ENCODE measurements around the gene MAN2B2.

DNA sequence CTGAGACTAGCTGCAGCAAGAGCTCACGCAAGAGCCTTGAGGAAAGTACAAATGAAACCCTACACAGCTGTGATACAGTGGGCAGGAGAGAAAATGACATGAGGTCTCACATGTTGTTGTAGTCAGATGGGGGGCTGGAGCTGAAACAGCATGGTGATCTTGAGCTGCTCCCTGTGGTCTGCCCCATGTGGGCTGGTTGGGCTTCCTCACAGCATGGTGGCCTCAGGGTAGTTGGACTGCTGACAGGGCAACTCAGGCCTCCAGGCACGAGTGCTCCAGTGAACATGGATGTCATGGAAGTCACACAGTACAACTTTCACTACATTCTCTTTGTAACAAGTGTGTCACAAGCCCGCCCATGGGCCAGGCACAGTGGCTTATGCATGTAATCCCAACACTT lies 3.4 kb upstream of the MAN2B2 start:
- TF ChIP-seq MXI1 (IDR thresholded peaks at IDR 0.05; ENCODE audit: borderline replicate concordance, low read depth, low read length), result no peak
- no peak for TF ChIP-seq CTCF (conservative IDR thresholded peaks at IDR 0.05; ENCODE audit: low read depth, low read length)

Data from IMR-90 (cell line).